Fibroblast of mammary gland (primary cell): ENCODE results near the gene SERGEF.

Experiments used
- DNase-seq: peaks from one replicate; pipeline ENCODE4 v3.0.0-alpha.2; 2010; ENCODE audit warnings: low read depth
- H3K4me3 ChIP-seq: 2 replicates; pipeline ENCODE4 v1.5.1; 2011; ENCODE audit warnings: low read depth, mild to moderate bottlenecking, low read length, moderate library complexity; ENCODE audit not compliant: control insufficient read depth
- TF ChIP-seq, protein P1 (sequence below): conservative IDR thresholded peaks from 2 replicates; pipeline ENCODE4 v1.5.1; 2011; ENCODE audit warnings: low read depth, low read length, inconsistent platforms; ENCODE audit not compliant: control insufficient read depth, insufficient read depth

SERGEF gene

DNA sequence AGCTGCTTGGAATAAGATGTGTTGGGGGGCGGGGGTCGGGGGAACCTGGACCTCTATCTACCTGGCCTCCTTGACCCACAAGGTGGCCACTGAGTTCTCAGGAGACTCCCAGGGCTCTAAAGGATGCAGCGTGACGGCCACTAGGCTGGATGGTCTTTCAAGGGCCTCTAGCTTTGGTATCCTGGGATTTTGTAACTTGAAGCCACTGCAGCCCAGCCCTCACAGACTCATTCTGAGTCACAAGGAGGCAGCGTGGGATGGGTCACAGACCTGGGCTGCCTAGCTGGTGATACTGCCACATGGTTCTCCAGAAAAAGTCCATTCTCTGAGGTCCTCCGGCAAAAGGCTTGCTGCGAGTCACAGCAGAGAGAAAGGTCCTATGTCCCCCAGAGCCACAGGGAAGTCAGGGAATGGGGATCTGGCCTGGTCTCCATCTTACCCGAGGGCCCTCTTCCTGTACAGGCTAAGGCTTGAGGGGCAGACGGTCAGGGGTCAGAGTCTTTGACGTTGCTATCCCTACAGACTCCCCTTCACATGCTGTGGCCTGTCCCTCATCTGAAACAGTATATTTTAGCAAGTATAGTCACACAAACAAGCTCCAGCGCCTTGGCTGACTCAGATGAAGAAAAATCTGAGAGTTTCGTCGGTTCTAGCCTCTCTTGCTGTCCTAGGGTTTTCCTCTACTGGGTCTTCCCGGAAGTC lies 225.9 kb downstream of the SERGEF start:
- DNase-seq = peak; percentile 93
- no peak overlapping the region for H3K4me3 ChIP-seq

DNA sequence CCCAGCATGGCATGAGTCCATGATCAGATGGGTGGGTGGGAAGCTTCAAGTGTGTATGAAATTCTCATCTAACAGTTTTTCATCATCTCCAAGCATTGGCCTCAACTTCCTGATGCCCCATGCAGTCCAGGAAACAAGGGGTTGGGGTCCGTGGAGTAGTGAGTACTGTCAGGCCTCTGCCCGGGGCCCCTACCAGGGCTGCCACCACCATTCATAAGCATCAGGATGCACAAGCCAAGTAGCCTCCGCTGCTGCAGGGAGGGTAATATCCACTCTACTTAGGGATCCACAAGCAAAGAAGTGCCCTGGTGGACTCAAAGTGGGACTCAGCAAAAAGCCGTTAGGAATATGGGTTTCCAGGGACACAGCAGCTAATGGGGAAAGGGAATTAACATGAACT lies 229.0 kb downstream of the SERGEF start:
- no peak for DNase-seq
- TF ChIP-seq, protein P1, sequence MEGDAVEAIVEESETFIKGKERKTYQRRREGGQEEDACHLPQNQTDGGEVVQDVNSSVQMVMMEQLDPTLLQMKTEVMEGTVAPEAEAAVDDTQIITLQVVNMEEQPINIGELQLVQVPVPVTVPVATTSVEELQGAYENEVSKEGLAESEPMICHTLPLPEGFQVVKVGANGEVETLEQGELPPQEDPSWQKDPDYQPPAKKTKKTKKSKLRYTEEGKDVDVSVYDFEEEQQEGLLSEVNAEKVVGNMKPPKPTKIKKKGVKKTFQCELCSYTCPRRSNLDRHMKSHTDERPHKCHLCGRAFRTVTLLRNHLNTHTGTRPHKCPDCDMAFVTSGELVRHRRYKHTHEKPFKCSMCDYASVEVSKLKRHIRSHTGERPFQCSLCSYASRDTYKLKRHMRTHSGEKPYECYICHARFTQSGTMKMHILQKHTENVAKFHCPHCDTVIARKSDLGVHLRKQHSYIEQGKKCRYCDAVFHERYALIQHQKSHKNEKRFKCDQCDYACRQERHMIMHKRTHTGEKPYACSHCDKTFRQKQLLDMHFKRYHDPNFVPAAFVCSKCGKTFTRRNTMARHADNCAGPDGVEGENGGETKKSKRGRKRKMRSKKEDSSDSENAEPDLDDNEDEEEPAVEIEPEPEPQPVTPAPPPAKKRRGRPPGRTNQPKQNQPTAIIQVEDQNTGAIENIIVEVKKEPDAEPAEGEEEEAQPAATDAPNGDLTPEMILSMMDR = no peak
- no peak overlapping the region for H3K4me3 ChIP-seq

More for the DNA sequence above, 225.9 kb downstream of the SERGEF start:
- TF ChIP-seq, protein P1 = no peak

DNA sequence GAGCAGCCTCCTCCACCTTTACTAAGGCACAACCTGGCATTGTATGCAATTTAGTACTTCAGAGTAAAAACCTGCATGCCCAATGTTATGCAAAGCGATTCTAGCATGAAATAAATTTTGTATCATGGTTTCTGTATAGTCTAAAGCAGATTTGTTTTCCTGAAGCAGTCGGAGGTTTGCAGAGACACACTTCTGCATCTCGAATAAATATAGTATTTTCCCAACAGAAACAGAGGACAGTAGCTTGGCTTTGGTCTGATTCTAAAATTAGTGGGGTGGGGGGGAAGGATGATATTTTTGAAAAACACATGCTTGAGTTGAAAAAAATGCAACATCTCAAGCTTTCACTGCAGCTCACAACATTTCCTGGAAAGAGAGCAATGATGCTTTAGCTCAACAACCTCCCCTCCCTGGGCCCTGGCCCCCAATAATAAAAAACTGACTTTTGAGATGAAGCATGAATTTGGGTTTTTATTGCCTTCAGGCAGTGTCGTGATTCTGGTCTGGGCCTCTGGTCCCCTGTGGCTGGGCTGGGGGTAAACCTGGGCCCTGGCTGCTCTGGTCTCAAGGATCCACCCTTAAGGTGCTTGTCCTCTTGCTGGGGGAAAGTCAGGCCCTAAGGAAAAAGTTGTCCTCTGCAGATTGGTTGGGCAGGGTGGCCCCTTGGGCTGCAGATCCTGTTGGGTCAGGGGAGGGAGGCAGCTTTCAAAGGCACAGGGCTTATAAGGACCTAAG lies 230.1 kb downstream of the SERGEF start:
- no peak overlapping the region for H3K4me3 ChIP-seq
- TF ChIP-seq, protein P1 = no peak
- DNase-seq = no peak

DNA sequence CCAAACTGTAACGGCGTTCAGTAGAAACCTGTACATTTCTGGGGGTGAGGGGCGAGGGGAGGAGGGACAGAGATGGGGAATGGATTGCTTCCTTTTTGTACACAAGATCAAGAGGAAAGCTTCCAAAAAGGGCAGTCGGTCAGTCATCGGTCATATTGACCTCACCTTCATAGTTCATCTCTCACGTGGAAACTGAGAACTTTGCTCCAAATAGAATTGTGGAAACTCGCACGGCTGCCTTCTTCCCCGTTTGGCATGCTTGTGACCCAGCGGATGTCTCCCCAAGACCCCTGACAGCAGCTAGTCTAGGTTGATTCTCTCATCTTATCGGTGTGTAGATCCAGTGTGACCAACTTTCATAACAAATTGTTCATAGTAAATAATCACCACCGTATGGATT lies 230.7 kb downstream of the SERGEF start:
- TF ChIP-seq, protein P1 = no peak
- DNase-seq = no peak
- H3K4me3 ChIP-seq = no peak overlapping the region

DNA sequence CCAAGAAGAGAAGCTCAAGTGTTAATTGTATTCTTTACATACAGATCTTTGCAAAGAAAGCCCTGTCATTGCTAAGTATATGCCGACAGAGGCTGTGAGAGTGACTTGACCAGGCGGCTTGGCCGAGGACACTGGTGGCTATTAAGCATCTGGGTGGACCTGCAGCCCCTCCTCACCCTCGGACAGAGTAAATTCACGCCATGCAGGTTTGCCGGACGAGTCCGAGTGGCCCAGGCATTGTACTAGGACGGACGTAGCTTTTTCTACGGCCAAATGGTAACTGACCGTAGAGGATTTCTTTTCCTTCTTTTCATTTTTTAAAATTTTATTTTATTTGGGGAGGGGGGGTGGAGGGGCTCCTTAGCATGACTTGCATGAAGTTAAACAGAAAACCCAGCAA lies 231.2 kb downstream of the SERGEF start:
- TF ChIP-seq, protein P1 = no peak
- no peak for DNase-seq

DNA sequence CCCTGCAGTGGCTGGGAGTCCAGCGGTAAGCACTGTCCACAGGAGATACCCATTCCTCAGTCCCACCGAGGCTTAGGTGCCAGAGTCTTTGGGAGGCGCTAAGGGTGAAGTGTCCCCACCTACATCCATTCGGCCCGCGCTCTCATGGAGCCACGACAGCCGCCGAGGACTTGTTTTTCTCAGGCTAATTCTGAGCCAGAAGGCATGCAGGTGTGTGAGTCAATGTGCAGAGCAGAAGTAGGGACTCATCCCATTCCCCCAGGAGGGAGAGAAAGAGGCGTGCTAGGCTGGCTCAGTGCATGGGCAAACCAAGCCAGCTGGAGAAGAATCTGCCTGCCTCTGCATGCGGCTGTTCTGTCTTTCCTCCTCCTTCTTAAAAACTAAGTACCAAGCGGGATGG lies 231.6 kb downstream of the SERGEF start:
- DNase-seq = no peak
- TF ChIP-seq, protein P1 = no peak
- H3K4me3 ChIP-seq = no peak overlapping the region

More for the DNA sequence above, 231.2 kb downstream of the SERGEF start:
- no peak overlapping the region for H3K4me3 ChIP-seq
